ENCODE results near the gene TOB1. TPM values are rescaled to one million over a fixed set of nuclear protein-coding genes. Genes with fewer than 3 reads are reported as not detected.

The TOB1 gene
- total and polyA plus RNA-seq, 12 donors, result 15.6 to 134 (median 97.8) TPM

DNA sequence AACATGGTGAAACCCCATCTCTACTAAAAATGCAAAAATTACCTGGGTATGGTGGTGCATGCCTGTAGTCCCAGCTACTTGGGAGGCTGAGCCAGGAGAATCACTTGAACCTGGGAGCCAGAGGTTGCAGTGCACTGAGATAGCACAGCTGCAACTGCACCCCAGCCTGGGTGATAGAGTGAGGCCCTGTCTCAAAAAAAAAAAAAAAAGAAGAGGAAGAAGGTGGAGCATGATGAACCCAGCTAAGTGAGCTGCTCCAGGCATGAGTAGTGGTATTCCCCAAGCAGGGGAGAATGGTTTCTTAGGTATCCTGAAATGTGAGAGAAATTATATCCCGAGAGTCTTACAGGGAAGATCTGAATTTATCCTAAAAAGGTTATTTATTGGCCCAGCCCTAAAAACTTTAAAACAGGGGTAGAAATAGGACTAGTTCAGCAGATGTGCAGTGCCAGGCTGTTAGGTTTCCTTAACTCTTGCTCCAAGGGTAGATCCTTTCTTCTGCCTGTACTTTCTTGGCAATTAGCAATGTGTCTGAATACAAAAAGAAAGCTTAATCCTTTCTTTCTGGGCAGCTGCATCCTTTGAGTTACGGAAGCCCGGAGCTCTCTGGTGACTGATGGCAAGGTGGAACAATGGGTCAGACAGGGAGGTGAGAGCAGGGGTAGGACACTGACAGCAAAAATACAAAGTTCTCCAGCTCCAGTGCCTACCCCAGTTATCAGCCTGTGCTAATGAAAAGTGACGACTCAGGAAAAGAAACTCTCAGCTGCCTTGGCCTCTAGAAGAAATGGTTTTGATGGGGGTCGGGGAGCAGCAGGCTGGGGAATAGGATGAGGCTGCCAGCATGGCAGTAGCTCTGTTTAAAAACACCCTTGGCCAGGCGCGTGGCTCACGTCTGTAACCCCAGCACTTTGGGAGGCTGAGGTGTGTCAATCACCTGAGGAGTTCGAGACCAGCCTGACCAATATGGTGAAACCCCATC lies 36.5 kb upstream of the TOB1 start:
- Histone ChIP-seq H3K4me1 (peaks cover 8 to 28% (median 19%) of the 10 kb centered on the region in 9 donors), H3K27me3 (no peaks in the 10 kb centered on the region), H3K4me3 (no peak overlapping the region), H3K9me3 (no peaks in the 10 kb centered on the region), H3K36me3 (no peaks in the 10 kb centered on the region), H3K27ac (peak overlapping the region in 2 of 10 donors; percentile 13 to 87)
- no peak for TF ChIP-seq CTCF (IDR thresholded peaks at IDR 0.05)
- DNase-seq, result no peak
- intact Hi-C loops (cut with DNase I), result loop anchor here in 1 of 10 donors (5.0 kb wide), 1 partner anchor 35 kb away; the partner anchor contains the start of gene TOB1
- no peak for ATAC-seq
- WGBS, 2 donors, result 77 to 79% methylated on average over 9 of the region's 9 CpGs

DNA sequence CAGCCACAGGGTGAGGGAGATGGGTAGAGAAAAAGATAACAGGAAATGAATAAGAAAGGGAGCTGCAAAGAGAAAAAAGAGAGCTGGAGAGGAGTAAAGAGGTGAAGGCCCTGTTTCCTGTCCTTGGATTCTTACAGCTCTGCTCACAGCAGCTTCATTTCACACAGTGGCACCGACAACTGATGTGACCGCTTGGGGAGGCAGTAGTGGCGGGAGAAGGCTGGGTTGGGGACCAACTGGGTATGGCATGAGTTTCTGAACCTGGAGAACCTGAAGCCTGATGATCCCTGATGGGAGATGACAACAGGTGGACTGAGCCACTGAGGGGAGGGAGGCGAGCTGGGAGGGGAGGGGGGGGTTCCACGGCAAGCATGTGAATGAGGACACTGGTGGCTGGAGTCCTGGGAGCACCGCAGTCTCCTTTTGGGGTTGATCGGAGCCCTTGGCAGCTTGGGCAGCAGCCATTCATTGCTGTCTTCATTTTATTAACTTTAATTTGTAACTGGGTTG lies 34.3 kb upstream of the TOB1 start:
- no peak overlapping the region for H3K27ac ChIP-seq
- DNase-seq (no peak), ATAC-seq (no peak)
- no peaks in the 10 kb centered on the region for H3K9me3 ChIP-seq
- H3K27me3 ChIP-seq, result no peaks in the 10 kb centered on the region
- 84 to 86% methylated on average over 7 of the region's 7 CpGs for WGBS, 2 donors
- no peaks in the 10 kb centered on the region for H3K36me3 ChIP-seq
- intact Hi-C loops (cut with DNase I), result loop anchor here in 1 of 10 donors (5.0 kb wide), 1 partner anchor 33 kb away; the partner anchor contains the start of gene TOB1
- peaks cover 8 to 25% (median 16%) of the 10 kb centered on the region in 9 donors for H3K4me1 ChIP-seq
- TF ChIP-seq CTCF (IDR thresholded peaks at IDR 0.05), result no peak
- no peak overlapping the region for H3K4me3 ChIP-seq

DNA sequence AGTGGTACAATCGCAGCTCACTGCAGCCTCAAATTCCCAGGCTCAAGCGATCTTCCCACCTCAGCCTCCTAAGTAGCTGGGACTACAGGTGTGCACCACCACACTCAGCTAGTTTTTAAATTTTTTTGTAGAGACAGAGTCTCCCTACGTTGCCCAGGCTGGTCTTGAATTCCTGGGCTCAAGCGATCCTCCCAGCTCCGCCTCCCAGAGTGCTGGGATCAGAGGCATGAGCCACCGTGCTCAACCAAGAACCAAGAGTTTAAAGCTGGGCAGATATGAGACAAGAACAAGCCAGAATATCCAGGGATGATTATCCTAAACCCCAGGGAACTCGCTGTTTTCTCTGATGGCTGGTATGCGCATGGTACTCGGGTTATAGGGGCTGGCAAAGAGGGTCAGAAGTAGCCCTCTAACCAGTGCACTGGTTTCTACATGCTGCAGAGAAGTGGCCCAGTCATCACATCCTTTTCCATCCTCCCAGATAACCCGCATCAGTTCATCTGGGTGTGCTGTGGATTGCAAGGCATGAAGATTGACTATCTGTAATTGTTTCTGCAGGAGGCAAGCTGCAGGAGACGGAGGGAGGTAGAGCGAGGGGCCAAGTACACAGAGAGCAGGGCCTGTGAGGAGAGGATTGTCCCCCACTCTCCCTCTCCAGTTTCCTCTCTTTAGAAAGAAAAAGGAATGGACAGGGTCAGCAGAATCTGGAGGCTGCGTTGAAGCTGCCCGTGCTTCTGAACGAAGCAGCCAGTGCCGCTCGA lies 33.6 kb upstream of the TOB1 start:
- no peaks in the 10 kb centered on the region for H3K36me3 ChIP-seq
- intact Hi-C loops (cut with DNase I), result loop anchor here in 1 of 10 donors (5.0 kb wide), 1 partner anchor 32 kb away; the partner anchor contains the start of gene TOB1
- no peaks in the 10 kb centered on the region for H3K27me3 ChIP-seq
- H3K4me3 ChIP-seq, result no peak overlapping the region
- DNase-seq (no peak), ATAC-seq (no peak)
- H3K27ac ChIP-seq, result no peak overlapping the region
- peaks cover 4 to 18% (median 11%) of the 10 kb centered on the region in 9 donors for H3K4me1 ChIP-seq
- no peak for TF ChIP-seq CTCF (IDR thresholded peaks at IDR 0.05)
- no peaks in the 10 kb centered on the region for H3K9me3 ChIP-seq
- 81 to 84% methylated on average over 17 of the region's 17 CpGs for WGBS, 2 donors

DNA sequence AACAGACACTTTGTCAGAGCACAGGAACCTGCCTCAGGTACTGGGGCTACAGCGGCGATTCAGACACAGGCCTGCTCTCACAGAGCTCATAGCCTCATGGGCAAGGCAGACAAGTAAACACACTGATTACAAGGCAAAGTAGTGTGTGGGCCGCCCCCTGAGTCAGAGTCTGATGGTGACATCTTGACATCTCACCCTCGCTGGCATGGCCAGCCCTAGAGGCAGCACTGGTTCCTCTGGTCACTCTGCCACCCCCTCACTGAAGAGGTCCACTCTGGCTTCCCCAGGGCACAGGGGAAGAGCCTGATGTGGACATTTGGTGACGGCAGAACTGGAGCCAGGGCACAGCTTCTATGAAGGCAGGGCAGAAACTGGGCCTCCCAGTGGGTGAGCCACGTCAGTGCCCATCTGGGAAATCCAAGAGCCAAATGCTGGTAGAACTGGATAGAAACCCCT lies 32.9 kb upstream of the TOB1 start:
- H3K27ac ChIP-seq, result no peak overlapping the region
- intact Hi-C loops (cut with DNase I), result no loop called here
- no peak overlapping the region for H3K4me3 ChIP-seq
- peaks cover 0 to 11% (median 4%) of the 10 kb centered on the region in 9 donors for H3K4me1 ChIP-seq
- DNase-seq (no peak), ATAC-seq (no peak)
- no peaks in the 10 kb centered on the region for H3K36me3 ChIP-seq
- no peaks in the 10 kb centered on the region for H3K27me3 ChIP-seq
- 93 to 97% methylated on average over 6 of the region's 6 CpGs for WGBS, 2 donors
- no peak for TF ChIP-seq CTCF (IDR thresholded peaks at IDR 0.05)
- H3K9me3 ChIP-seq, result no peaks in the 10 kb centered on the region

All from heart right ventricle (tissue), 16 donors.